OCI-LY1 (cell line): ENCODE data around the gene UST.
A peak's percentile ranks its signal among the peaks of the same experiment; 100 is the strongest.

Experiments used
- H2AFZ ChIP-seq: fragments of 200-600 bp; sonication (generic), shearing (Covaris generic); 2 replicates; pipeline ENCODE4 v1.6.0; 2014; ENCODE audit warnings: antibody characterized with exemption, mild to moderate bottlenecking, low read length
- H3F3A ChIP-seq: fragments of 200-600 bp; sonication (generic), shearing (Covaris generic); 2 replicates; pipeline ENCODE4 v1.6.0; 2014; ENCODE audit warnings: mild to moderate bottlenecking, antibody characterized with exemption, low read length, moderate library complexity; ENCODE audit not compliant: insufficient read depth
- H3K27ac ChIP-seq: fragments of 200-600 bp; sonication (generic); 2 replicates; pipeline ENCODE4 v1.5.1; 2014; ENCODE audit warnings: low read length, mixed run types, mild to moderate bottlenecking, low read depth; ENCODE audit not compliant: poor library complexity, severe bottlenecking
- H3K27me3 ChIP-seq: fragments of 200-600 bp; sonication (generic); 2 replicates; pipeline ENCODE4 v1.6.0; 2014; ENCODE audit warnings: antibody characterized with exemption, mild to moderate bottlenecking, low read length, moderate library complexity; ENCODE audit not compliant: insufficient read depth
- H3K36me3 ChIP-seq: fragments of 200-600 bp; sonication (generic); 2 replicates; pipeline ENCODE4 v1.6.1; 2014; ENCODE audit warnings: mild to moderate bottlenecking, antibody characterized with exemption, low read length, moderate library complexity, mixed read lengths; ENCODE audit not compliant: insufficient read depth
- H3K4me1 ChIP-seq: fragments of 200-600 bp; sonication (generic); 2 replicates; pipeline ENCODE4 v1.5.1; 2014; ENCODE audit warnings: mild to moderate bottlenecking, low read length, moderate library complexity; ENCODE audit not compliant: insufficient read depth, severe bottlenecking
- H3K4me2 ChIP-seq: fragments of 200-600 bp; sonication (generic), shearing (Covaris generic); 2 replicates; pipeline ENCODE4 v1.6.1; 2014; ENCODE audit warnings: low read length
- H3K4me3 ChIP-seq: fragments of 200-600 bp; sonication (generic); 2 replicates; pipeline ENCODE4 v1.5.1; 2014; ENCODE audit warnings: low read length, low read depth, mild to moderate bottlenecking, mixed read lengths; ENCODE audit not compliant: poor library complexity, severe bottlenecking
- H3K79me2 ChIP-seq: fragments of 200-600 bp; shearing (Covaris generic); 2 replicates; pipeline ENCODE4 v1.6.1; 2016; ENCODE audit warnings: mixed run types, low read length, mixed read lengths; ENCODE audit not compliant: insufficient read depth
- H3K9ac ChIP-seq: fragments of 200-600 bp; sonication (generic), shearing (Covaris generic); 2 replicates; pipeline ENCODE4 v1.6.1; 2014; ENCODE audit warnings: mild to moderate bottlenecking, low read length, mixed read lengths
- H3K9me2 ChIP-seq: fragments of 200-600 bp; sonication (generic), shearing (Covaris generic); 2 replicates; pipeline ENCODE4 v1.6.1; 2014; ENCODE audit warnings: low read depth, mild to moderate bottlenecking, low read length, mixed read lengths
- H3K9me3 ChIP-seq: fragments of 200-600 bp; shearing (Covaris generic); 2 replicates; pipeline ENCODE4 v1.6.1; 2014; ENCODE audit warnings: low read length, mixed read lengths
- H4K20me1 ChIP-seq: fragments of 200-600 bp; sonication (generic), shearing (Covaris generic); 2 replicates; pipeline ENCODE4 v1.6.0; 2016; ENCODE audit warnings: mild to moderate bottlenecking, low read length; ENCODE audit not compliant: insufficient read depth
- CTCF ChIP-seq: fragments of 200-600 bp; sonication (generic), shearing (Covaris generic); IDR thresholded peaks from 2 replicates; pipeline ENCODE4 v1.5.1; 2017; ENCODE audit warnings: mild to moderate bottlenecking, antibody characterized with exemption, low read length, moderate library complexity, mixed read lengths
- EZH2 ChIP-seq: fragments of 200-600 bp; sonication (generic), shearing (Covaris generic); IDR thresholded peaks from 2 replicates; pipeline ENCODE4 v1.8.0; 2017; ENCODE audit warnings: borderline replicate concordance, mixed run types, mild to moderate bottlenecking, antibody characterized with exemption, low read length, moderate library complexity, mixed read lengths

UST gene

GRCh38 chr6:149043476-149044130 is 296.8 kb downstream of the UST start:
- Histone ChIP-seq H3K4me3 (no peak overlapping the region), H3K4me2 (no peak overlapping the region), H3K27ac (no peak overlapping the region), H3K79me2 (no peaks in the 10 kb centered on the region), H3K27me3 (no peaks in the 10 kb centered on the region), H3K9ac (no peak overlapping the region), H4K20me1 (no peaks in the 10 kb centered on the region), H3F3A (no peaks in the 10 kb centered on the region), H3K9me3 (no peaks in the 10 kb centered on the region), H3K9me2 (no peaks in the 10 kb centered on the region), H2AFZ (no peak overlapping the region), H3K4me1 (peaks cover 4% of the 10 kb centered on the region), H3K36me3 (no peaks in the 10 kb centered on the region)
- TF ChIP-seq CTCF (peak; percentile 43), EZH2 (no peak)

DNA sequence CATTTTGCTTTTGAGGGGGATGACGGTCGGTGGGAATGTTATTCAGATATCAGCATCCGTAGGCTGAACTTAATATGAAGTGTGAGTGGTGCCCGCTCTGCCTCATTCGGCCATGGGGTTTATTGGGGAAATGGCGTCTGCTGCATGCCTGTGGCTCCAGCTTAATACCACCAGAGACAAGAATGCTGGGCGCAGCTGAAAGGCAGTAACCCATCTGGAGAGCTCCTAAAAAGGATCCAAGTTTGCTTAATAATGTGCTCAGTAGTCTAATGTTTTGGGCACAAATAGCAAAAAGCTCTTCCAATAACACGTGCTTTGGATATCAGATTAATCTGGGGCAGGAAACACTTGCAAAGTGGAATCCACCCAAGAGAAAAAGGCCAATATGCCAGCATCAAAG is 297.7 kb downstream of the UST start:
- Histone ChIP-seq H3K9ac (no peak overlapping the region), H3K27ac (no peak overlapping the region), H4K20me1 (no peaks in the 10 kb centered on the region), H3F3A (no peaks in the 10 kb centered on the region), H3K36me3 (no peaks in the 10 kb centered on the region), H3K4me3 (no peak overlapping the region), H3K4me1 (peaks cover 4% of the 10 kb centered on the region), H3K79me2 (no peaks in the 10 kb centered on the region), H3K4me2 (no peak overlapping the region), H2AFZ (no peak overlapping the region), H3K9me2 (no peaks in the 10 kb centered on the region), H3K27me3 (no peaks in the 10 kb centered on the region), H3K9me3 (no peaks in the 10 kb centered on the region)
- TF ChIP-seq EZH2 (no peak), CTCF (no peak)

GRCh38 chr6:149045404-149045803 is 298.6 kb downstream of the UST start:
- no peak overlapping the region for H3K4me3 ChIP-seq
- H2AFZ ChIP-seq: no peak overlapping the region
- no peaks in the 10 kb centered on the region for H3F3A ChIP-seq
- H4K20me1 ChIP-seq: no peaks in the 10 kb centered on the region
- H3K9ac ChIP-seq: no peak overlapping the region
- no peaks in the 10 kb centered on the region for H3K9me3 ChIP-seq
- no peak overlapping the region for H3K27ac ChIP-seq
- H3K9me2 ChIP-seq: no peaks in the 10 kb centered on the region
- H3K36me3 ChIP-seq: no peaks in the 10 kb centered on the region
- H3K79me2 ChIP-seq: no peaks in the 10 kb centered on the region
- H3K4me1 ChIP-seq: peaks cover 4% of the 10 kb centered on the region
- no peaks in the 10 kb centered on the region for H3K27me3 ChIP-seq
- peak; percentile 18; the same call in 1 of the 2 replicates for TF ChIP-seq CTCF
- no peak for TF ChIP-seq EZH2
- H3K4me2 ChIP-seq: no peak overlapping the region
